Epidermal melanocyte (primary cell): ENCODE measurements around the gene RNF180.
A peak's percentile ranks its signal among the peaks of the same experiment; 100 is the strongest.
"Not testable (repeated sequence)": the region's sequence is repeated elsewhere in the genome, so short reads cannot be mapped to it uniquely, and the experiment has no call there.

Source experiments
- DNase-seq: peaks from one replicate; pipeline ENCODE4 v3.0.0; 2011; ENCODE audit warnings: low spot score; ENCODE audit not compliant: insufficient read length

RNF180 gene

GRCh38 chr5:64176301-64176700 lies 10.7 kb downstream of the RNF180 start:
- DNase-seq = no peak

GRCh38 chr5:64180661-64181343 lies 15.2 kb downstream of the RNF180 start:
- DNase-seq = no peak

GRCh38 chr5:64181440-64181839 lies 15.8 kb downstream of the RNF180 start:
- no peak for DNase-seq

DNA sequence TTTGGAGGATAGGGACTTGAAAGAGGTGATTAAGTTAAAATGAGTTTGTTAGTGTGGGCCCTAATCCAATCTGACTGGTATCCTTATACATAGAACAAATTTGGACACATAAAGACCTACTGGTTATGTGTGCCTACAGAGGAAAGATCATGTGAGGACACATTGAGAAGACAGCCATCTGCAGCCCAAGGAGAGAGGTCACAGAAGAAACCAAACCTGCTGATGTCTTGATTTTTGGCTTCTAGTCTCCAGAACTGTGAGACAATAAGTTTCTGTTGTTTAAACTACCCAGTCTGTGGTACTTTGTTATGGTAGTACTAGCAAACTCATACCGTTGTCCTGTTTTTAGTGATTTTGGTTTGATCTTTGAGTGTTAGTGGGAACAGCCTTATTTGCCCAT lies 18.3 kb downstream of the RNF180 start:
- DNase-seq = no peak

DNA sequence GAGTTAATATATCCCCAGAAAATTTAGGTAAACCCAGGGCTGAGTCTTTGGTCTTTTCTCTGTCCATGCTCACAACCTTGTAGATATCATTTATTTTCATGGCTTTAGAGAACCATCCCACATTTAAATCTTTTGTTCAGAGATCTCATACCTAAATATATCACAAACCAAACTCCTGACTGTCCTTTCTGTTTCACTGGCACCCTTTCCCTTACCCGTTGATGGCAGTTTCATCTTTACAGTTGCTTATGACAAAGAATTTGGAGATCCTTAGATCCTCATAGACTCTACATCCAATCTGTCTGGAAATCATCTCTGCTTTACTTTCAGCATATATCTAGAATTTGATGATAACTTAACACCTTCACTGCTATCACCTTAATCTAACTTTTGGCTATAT lies 19.2 kb downstream of the RNF180 start:
- no peak for DNase-seq

DNA sequence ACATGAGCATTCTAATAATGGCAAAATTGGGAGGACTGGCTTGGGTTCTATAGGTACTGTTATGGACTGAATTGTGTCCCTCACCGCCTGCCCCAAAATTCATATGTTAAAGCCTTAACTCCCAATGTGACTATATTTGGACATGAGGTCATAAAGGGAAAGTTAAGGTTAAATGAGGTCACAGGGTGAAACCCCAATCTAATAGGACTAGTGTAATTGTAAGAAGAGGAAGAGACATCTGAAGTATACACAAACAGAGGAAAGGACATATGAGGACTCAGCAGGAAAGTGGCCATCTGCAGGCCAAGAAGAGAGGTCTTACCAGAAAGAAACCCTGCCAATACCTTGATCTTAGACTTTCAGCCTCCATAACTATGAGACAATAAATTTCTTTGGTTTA lies 23.1 kb downstream of the RNF180 start:
- DNase-seq = no peak

DNA sequence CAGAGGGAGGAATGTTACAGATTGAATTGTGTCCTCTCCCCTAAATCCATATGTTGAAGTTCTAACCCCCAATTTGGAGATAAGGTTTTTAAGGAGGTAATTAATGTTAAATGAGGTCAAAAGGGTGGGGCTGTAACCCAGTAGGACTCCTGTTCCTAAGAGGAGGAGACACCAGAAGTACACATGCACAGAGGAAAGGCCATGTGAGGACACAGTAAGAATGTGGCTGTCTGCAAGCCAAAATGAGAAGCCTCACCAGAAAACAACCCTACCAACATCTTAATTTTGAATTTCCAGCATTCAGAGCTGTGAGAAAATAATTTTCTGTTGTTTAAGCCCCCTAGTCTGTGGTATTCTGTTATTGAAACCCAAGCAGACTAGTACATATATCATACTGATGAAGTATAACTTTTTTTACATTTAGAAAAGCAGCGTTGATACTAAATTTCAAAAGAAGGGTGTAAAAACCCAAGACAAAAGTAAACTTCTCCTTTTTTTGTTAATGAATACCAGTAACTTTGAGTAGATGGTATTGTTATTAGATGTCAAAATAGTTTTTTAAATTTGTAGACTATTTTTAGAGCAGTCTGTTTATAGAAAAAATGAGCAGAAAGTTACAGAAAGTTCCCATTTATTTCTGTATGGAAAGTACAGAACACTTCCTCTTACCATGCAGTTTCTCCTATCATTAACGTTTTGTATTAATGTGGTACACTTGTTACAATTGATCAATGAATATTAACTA lies 25.1 kb downstream of the RNF180 start:
- no peak for DNase-seq

GRCh38 chr5:64195981-64196380 lies 30.3 kb downstream of the RNF180 start:
- DNase-seq = no peak

- DNase-seq = no peak
Observed at GRCh38 chr5:64199425-64199824, 33.8 kb downstream of the RNF180 start.

GRCh38 chr5:64201996-64202395 lies 36.4 kb downstream of the RNF180 start:
- no peak for DNase-seq

DNA sequence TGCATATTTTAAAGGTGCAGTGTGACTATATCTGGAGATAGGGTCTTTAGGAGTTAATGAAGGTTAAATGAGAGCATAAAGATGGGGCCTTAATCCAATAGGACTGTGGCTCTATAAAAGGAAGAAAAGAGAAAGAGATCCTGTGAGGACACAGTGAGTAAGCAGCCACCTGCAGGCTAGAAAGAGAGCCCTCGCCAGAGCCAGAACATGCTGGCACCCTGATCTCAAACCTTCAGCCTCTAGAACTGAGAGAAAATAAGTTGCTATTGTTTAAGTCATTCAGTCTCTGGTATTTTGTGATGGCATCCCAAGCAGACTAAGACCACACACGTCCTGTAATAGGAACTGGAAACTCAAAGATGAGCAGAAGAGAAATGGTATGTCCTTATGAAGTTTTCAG lies 41.0 kb downstream of the RNF180 start:
- DNase-seq = no peak

DNA sequence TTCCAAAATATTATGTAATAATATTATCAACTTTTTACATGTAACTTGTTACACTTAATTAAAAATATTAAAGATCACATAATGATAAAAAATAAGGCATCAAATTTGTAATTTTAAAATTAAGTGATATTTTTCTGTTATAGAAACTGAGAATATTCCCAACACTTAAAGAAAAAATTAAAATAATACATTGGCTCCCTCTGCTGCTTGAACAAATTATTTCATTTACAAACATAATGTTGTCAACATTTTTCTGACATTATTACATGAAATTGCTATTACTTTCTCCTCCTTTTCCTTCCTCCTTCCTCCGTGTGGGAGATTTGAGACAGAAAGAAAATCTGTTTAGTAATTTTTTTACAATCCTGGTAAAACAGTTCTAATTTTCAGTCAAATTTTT lies 42.3 kb downstream of the RNF180 start:
- DNase-seq = no peak

- no peak for DNase-seq
Observed at GRCh38 chr5:64209353-64209752, 43.7 kb downstream of the RNF180 start.

- peak; percentile 30 for DNase-seq
Observed at GRCh38 chr5:64210866-64211265, 45.2 kb downstream of the RNF180 start.

- no peak for DNase-seq
Observed at GRCh38 chr5:64213011-64213410, 47.4 kb downstream of the RNF180 start.

- DNase-seq = no peak
Observed at GRCh38 chr5:64213531-64213930, 47.9 kb downstream of the RNF180 start.

DNA sequence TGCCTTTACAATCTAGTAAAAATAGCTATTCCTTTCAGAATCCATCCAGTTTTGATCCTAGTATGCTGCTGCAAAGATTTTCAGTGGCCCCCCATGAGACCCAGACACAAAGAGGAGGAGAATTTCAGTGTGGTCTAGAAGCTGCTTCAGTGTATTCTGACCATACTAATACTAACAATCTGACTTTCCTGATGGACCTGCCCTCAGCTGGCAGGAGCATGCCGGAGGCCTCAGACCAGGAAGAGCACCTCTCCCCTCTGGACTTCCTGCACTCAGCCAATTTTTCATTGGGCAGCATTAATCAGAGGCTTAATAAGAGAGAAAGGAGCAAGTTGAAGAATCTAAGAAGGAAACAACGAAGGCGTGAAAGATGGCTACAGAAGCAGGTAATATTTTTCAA lies 48.5 kb downstream of the RNF180 start:
- no peak for DNase-seq

- DNase-seq = no peak
Observed at GRCh38 chr5:64221911-64222310, 56.3 kb downstream of the RNF180 start.

- DNase-seq = not testable (repeated sequence)
Observed at GRCh38 chr5:64225286-64225981, 59.8 kb downstream of the RNF180 start.

DNA sequence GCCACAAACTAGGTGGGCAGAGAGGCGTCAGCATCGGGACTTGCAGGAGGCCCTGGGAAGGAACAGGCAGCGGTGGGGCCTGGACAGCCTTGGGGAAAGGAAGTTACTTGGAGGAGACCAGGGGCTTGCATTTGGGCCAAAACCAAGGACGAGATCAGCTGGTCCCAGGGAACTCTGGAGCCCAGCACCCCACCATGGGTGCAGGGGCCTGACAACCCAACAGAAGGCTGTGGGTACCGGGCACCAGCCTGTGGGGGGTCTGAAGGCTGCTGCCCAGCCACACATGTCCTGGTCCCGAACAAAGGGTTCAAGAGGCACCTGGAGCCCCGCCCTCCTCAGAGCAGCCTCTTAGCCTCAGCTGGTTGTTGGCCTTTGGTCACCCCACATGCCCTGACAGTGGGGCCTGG lies 61.5 kb downstream of the RNF180 start:
- DNase-seq = not testable (repeated sequence)

DNA sequence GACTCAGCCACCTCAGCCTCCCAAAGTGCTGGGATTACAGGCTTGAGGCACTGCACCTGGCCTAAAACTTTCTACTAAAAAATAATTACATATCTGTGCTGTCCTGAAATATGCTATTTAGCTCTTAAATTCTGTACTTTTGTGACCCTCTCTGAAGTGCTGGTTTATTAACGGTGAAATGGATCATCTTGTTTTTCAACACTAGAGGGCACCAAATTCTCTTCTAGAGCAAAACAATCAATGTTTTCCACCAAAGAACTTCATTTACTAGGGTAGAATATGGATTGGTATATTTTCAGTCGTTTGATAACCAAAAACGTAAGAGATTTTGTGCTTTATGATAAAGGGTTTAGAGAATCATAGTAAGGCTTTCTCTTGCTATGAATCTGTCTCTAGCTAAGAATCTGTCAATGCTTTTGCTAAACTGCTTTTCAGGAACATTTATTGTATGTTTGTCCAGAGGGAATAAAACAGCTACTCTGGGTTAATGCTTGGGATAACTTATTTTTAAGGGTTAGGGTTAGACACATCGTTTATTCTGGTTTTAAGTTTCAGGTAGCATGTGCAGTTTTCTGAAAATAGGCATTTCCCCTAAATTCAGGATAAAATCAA lies 63.6 kb downstream of the RNF180 start:
- DNase-seq = peak; percentile 55

DNA sequence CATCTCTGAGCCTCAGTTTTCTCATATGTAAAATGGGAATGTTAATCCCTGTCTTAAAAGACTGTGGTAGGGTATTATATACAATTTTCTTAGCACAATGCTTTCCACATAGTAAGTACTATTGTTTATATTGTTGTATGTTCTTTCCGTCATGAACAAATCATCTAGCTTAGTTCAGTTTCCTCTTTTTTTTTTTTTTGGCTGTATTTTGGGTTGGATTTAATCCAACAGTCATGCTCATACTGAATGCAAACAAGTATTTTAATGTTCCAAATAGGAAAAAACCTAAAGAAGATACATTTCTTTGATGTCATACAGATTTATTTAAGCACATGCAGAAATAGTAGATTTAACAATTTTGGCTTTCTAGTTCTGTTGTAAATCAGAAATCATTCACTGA lies 95.1 kb downstream of the RNF180 start:
- DNase-seq = no peak
